GM21576 (cell line): Measurements from ENCODE around the gene SP140.
"Not testable (repeated sequence)": the region's sequence is repeated elsewhere in the genome, so short reads cannot be mapped to it uniquely, and the experiment has no call there.

ENCODE experiments used
- ATAC-seq: cut with Tn5 transposase; IDR thresholded peaks from one replicate; pipeline ENCODE4 v1.9.1; 2021; ENCODE audit warnings: mild to moderate bottlenecking, moderate library complexity; ENCODE audit not compliant: unreplicated experiment

Gene SP140

GRCh38 chr2:230325316-230326243, 100.0 kb downstream of the SP140 start:
- no peak for ATAC-seq

GRCh38 chr2:230326453-230327417, 101.2 kb downstream of the SP140 start, which contains the start of gene SP140L:
TSS of gene SP140L (plus strand) at chr2:230327193. CDS start at chr2:230327270, 77 bp downstream.
- peak; percentile 87 for ATAC-seq

GRCh38 chr2:230327418-230328154, 102.0 kb downstream of the SP140 start:
- peak; percentile 70 for ATAC-seq

- no peak for ATAC-seq
These were observed 102.6 kb downstream of the SP140 start for GRCh38 chr2:230328155-230328458.

GRCh38 chr2:230329946-230330605, 104.5 kb downstream of the SP140 start:
- no peak for ATAC-seq

- ATAC-seq, result no peak
These were observed 105.2 kb downstream of the SP140 start for GRCh38 chr2:230330725-230331124.

- no peak for ATAC-seq
These were observed 109.9 kb downstream of the SP140 start for GRCh38 chr2:230335461-230335863.

GRCh38 chr2:230335864-230336506, 110.4 kb downstream of the SP140 start:
- ATAC-seq, result no peak

- ATAC-seq, result not testable (repeated sequence)
These were observed 116.5 kb downstream of the SP140 start for GRCh38 chr2:230341936-230342528.

- ATAC-seq, result not testable (repeated sequence)
These were observed 117.6 kb downstream of the SP140 start for GRCh38 chr2:230343041-230343624.

GRCh38 chr2:230343747-230344146, 118.2 kb downstream of the SP140 start:
- no peak for ATAC-seq

GRCh38 chr2:230346465-230346864, 120.9 kb downstream of the SP140 start:
- ATAC-seq, result no peak

GRCh38 chr2:230346921-230347533, 121.5 kb downstream of the SP140 start:
- ATAC-seq, result no peak

GRCh38 chr2:230347659-230348305, 122.2 kb downstream of the SP140 start:
- ATAC-seq, result peak; percentile 64

GRCh38 chr2:230348787-230349186, 123.3 kb downstream of the SP140 start:
- ATAC-seq, result no peak

GRCh38 chr2:230356084-230356483, 130.5 kb downstream of the SP140 start:
- no peak for ATAC-seq

GRCh38 chr2:230358305-230358704, 132.8 kb downstream of the SP140 start:
- ATAC-seq, result no peak

GRCh38 chr2:230360028-230360427, 134.5 kb downstream of the SP140 start:
- no peak for ATAC-seq
